22Rv1 (cell line): ENCODE measurements around the gene OR4B1.

Experiments used
- CTCF ChIP-seq: fragments of 450-650 bp; IDR thresholded peaks from 2 replicates; pipeline ENCODE4 v1.5.1; 2017; ENCODE audit warnings: mild to moderate bottlenecking
- ZFX ChIP-seq: fragments of 450-650 bp; IDR thresholded peaks from 2 replicates; pipeline ENCODE4 v1.6.1; 2017; ENCODE audit warnings: antibody characterized with exemption, borderline replicate concordance

DNA sequence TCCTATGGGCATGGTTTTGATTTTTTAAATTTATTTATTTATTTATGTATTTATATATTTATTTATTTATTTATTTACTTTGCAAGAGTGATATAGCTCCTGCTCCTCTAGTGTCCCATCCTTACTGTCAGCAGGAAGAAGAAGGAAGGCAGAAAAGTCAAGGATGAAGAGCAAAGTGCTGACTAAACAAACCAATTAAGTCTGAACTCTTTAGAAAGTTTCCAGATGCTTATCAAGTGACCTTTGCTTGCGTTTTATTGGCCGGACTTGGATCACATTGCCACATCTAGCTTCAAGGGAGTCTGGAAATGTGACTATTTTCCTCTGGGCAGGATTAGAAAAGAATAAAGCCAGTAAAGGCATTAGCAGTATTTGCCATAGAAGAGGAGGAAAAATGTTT, 8.7 kb upstream of the OR4B1 start:
- TF ChIP-seq CTCF (no peak), ZFX (no peak)
